Transverse colon (tissue), 4 donors: ENCODE results near the gene CADPS. TPM values are rescaled to one million over a fixed set of nuclear protein-coding genes. Genes with fewer than 3 reads are reported as not detected.

Source experiments
- DNase-seq: peaks from one replicate; pipeline ENCODE4 v3.0.0-alpha.2; 2019
- H3K27ac ChIP-seq, 4 donors: fragments of 200-600 bp; sonication (generic); 2 replicates each; pipeline ENCODE4 v1.5.1; 2016 to 2018; ENCODE audit warnings: inconsistent platforms in 4 of 4
- H3K27me3 ChIP-seq: fragments of 200-600 bp; sonication (generic); 2 replicates; pipeline ENCODE4 v1.5.1; 2017; ENCODE audit warnings: inconsistent platforms
- H3K36me3 ChIP-seq, 4 donors: fragments of 200-600 bp; sonication (generic); 2 replicates each; pipeline ENCODE4 v1.5.1; 2017 to 2019; ENCODE audit warnings: inconsistent platforms in 4 of 4
- H3K4me1 ChIP-seq, 4 donors: fragments of 200-600 bp; sonication (generic); 2 replicates each; pipeline ENCODE4 v1.5.1; 2017 to 2020; ENCODE audit warnings: inconsistent platforms in 4 of 4
- H3K4me3 ChIP-seq, 4 donors: fragments of 200-600 bp; sonication (generic); 1 replicate in 1 of 4; 2 replicates in 3 of 4; pipeline versions ENCODE4 v1.5.1 to v1.6.1; 2017 to 2019; ENCODE audit warnings: inconsistent platforms in 4 of 4
- H3K9me3 ChIP-seq, 2 donors: fragments of 200-600 bp; sonication (generic); 2 replicates each; pipeline ENCODE4 v1.5.1; 2017 to 2019; ENCODE audit warnings: inconsistent platforms in 2 of 2
- EP300 ChIP-seq: sonication (generic); formaldehyde crosslinking; IDR thresholded peaks from one replicate; pipeline ENCODE4 v1.6.1; 2017; ENCODE audit warnings: antibody characterized with exemption, low read depth
- POLR2A ChIP-seq: fragments of 450-650 bp; IDR thresholded peaks from one replicate; pipeline ENCODE4 v1.6.1; 2016; ENCODE audit warnings: antibody characterized with exemption, mild to moderate bottlenecking, moderate library complexity
- POLR2AphosphoS5 ChIP-seq, 3 donors: sonication (generic); formaldehyde crosslinking; IDR thresholded peaks; one replicate each; pipeline ENCODE4 v1.6.1; 2016; ENCODE audit warnings: antibody characterized with exemption in 3 of 3
- WGBS, 2 donors: methylation state at CpG; one replicate each; pipeline ENCODE4 v1.1.5; 2018; ENCODE audit warnings: low coverage in 1 of 2; 5-methylcytosine and 5-hydroxymethylcytosine counted together
- in situ Hi-C, 4 donors: fragments of 200-750 bp; cut with MboI; loops; one replicate each; pipeline versions ENCODE4 v1.15.0 to v1.15.1; 2017; ENCODE audit warnings: low sequenced_read_pairs in 3 of 4, low pct_ligation_motif_present in 1 of 4, low pct_unique_long_range_greater_than_20kb in 1 of 4
- intact Hi-C: fragments of 100-400 bp; cut with DNase I; formaldehyde crosslinking; loops from one replicate; pipeline ENCODE4 v1.15.1; 2023; ENCODE audit warnings: low total_unique reads
- total RNA-seq, 4 donors: library from RNA; depleted of rRNA; stranded (reverse); fragments of >200 nt; gene quantifications; one replicate each; pipeline ENCODE4 v1.1.0, GENCODE V29; 2016
- TF ChIP-seq, protein P1 (sequence below), 5 experiments: fragments of 200-600 bp in 3 of 5; fragments of 450-650 bp in 2 of 5; sonication (generic) in 3 of 5; IDR thresholded peaks; 1 replicate in 2 of 5; 2 replicates in 3 of 5; pipeline ENCODE4 v1.5.1; 2016 to 2017; ENCODE audit warnings: antibody characterized with exemption in 5 of 5, inconsistent platforms in 3 of 5, mild to moderate bottlenecking in 2 of 5, moderate library complexity in 1 of 5

The CADPS gene
- total RNA-seq, 4 donors from 2014 or later: 1.9 to 22.7 (median 8.9) TPM

- Histone ChIP-seq H3K27ac (no peak overlapping the region), H3K36me3 (no peaks in the 10 kb centered on the region), H3K9me3 (no peaks in the 10 kb centered on the region), H3K4me3 (no peak overlapping the region), H3K4me1 (no peaks in the 10 kb centered on the region), H3K27me3 (no peaks in the 10 kb centered on the region)
- intact Hi-C loops: no loop called here
- TF ChIP-seq POLR2A: no peak
- WGBS, 2 donors: 85 to 91% methylated on average over 1 of the region's 1 CpG
- DNase-seq: no peak
- in situ Hi-C loops: no loop called here
Measured at GRCh38 chr3:62539762-62540161, 335.5 kb downstream of the CADPS start.

DNA sequence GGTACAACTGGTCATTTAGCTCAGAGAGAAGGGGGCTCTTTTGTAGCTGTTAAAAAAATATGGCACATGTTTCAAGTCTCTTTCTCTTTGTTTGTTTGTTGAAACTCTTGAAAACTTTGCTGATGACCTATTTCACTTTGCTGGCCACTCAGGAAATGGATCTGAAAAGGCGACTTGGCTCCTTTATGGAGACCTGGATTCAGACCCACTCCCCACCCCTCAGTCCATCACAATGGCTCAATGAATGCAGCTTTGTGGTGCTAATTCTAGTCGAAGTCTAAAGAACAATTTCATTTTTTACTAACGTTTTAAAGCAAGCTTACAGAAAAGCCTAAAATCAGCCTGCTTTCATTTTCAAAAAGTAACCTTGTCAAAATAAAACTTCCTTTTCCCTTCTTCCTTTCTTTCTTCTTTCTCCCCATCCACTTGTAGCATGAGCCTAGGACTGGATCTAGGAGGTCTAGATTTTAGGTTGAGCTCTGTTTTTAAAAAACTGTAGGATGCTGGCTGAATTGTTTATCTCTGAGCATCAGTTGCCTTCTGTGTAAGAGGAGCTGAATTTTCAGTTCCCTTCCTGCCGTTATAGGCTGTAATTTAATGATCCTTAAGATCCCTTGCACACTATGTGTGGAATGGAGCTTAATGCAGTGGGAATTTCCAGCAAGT is 336.4 kb downstream of the CADPS start:
- Histone ChIP-seq H3K4me3 (no peak overlapping the region), H3K36me3 (no peaks in the 10 kb centered on the region), H3K27me3 (no peaks in the 10 kb centered on the region), H3K9me3 (no peaks in the 10 kb centered on the region), H3K4me1 (no peaks in the 10 kb centered on the region), H3K27ac (no peak overlapping the region)
- TF ChIP-seq POLR2A (no peak), EP300 (no peak), POLR2AphosphoS5 (IDR thresholded peaks at IDR 0.05) (no peak)
- TF ChIP-seq, protein P1, sequence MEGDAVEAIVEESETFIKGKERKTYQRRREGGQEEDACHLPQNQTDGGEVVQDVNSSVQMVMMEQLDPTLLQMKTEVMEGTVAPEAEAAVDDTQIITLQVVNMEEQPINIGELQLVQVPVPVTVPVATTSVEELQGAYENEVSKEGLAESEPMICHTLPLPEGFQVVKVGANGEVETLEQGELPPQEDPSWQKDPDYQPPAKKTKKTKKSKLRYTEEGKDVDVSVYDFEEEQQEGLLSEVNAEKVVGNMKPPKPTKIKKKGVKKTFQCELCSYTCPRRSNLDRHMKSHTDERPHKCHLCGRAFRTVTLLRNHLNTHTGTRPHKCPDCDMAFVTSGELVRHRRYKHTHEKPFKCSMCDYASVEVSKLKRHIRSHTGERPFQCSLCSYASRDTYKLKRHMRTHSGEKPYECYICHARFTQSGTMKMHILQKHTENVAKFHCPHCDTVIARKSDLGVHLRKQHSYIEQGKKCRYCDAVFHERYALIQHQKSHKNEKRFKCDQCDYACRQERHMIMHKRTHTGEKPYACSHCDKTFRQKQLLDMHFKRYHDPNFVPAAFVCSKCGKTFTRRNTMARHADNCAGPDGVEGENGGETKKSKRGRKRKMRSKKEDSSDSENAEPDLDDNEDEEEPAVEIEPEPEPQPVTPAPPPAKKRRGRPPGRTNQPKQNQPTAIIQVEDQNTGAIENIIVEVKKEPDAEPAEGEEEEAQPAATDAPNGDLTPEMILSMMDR (IDR thresholded peaks at IDR 0.05): no peak
- in situ Hi-C loops (no loop called here), intact Hi-C loops (no loop called here)
- no peak for DNase-seq
- 20 to 25% methylated on average over 4 of the region's 4 CpGs for WGBS, 2 donors

DNA sequence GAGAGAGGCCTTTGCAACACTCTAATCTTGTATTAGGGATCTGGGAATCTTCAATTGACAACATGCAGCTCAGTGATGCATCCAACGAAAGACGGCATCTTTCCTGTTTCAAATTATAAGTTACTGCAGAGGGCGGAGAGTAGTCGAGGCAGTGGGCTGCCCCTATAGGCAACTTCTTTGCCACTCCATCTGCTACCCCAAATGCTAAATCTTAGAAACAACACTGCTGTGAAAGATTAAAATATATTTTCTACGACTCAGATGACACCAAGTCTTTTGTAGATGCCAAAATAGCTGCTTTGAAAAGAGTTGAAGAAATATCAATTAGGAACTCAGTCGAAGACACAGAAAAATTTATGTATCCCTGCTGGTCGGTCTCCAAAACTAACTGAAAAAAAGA is 340.9 kb downstream of the CADPS start:
- Histone ChIP-seq H3K27me3 (no peaks in the 10 kb centered on the region), H3K4me3 (no peak overlapping the region), H3K4me1 (no peaks in the 10 kb centered on the region), H3K36me3 (no peaks in the 10 kb centered on the region), H3K9me3 (no peaks in the 10 kb centered on the region), H3K27ac (no peak overlapping the region)
- TF ChIP-seq, protein P1 (IDR thresholded peaks at IDR 0.05): no peak
- no peak for TF ChIP-seq EP300
- no peak for TF ChIP-seq POLR2A
- TF ChIP-seq POLR2AphosphoS5 (IDR thresholded peaks at IDR 0.05): no peak
- DNase-seq: no peak
- in situ Hi-C loops: no loop called here
- WGBS, 2 donors: 75 to 83% methylated on average over 7 of the region's 7 CpGs
- intact Hi-C loops: no loop called here

DNA sequence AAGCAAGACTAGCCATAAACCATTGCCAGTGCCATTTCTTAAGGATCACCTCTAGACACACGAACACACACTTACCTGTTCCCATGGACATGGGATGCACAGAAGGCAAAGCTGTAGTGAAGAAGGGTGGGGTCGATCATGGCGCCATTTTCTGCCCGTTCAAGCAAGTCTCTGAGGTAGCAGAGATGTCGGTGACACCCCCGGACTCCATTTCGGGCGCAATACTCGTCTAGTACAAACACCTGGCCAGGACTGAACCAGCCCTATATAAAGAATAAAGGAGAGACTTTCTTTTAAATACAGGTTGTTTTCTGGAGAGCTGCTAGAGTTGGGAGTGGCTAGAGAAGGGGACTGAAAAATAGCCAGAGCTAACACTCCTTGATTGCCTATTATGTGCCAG is 342.4 kb downstream of the CADPS start:
- Histone ChIP-seq H3K36me3 (no peaks in the 10 kb centered on the region), H3K9me3 (no peaks in the 10 kb centered on the region), H3K27me3 (no peaks in the 10 kb centered on the region), H3K4me3 (no peak overlapping the region), H3K27ac (no peak overlapping the region), H3K4me1 (no peaks in the 10 kb centered on the region)
- intact Hi-C loops: no loop called here
- DNase-seq: no peak
- 91% methylated on average over 9 of the region's 9 CpGs; no CpG with 5 or more reads in 1 of the 2 donors for WGBS, 2 donors
- in situ Hi-C loops: no loop called here
- TF ChIP-seq POLR2A (no peak), POLR2AphosphoS5 (IDR thresholded peaks at IDR 0.05) (no peak), EP300 (no peak)
- TF ChIP-seq, protein P1 (IDR thresholded peaks at IDR 0.05): no peak

DNA sequence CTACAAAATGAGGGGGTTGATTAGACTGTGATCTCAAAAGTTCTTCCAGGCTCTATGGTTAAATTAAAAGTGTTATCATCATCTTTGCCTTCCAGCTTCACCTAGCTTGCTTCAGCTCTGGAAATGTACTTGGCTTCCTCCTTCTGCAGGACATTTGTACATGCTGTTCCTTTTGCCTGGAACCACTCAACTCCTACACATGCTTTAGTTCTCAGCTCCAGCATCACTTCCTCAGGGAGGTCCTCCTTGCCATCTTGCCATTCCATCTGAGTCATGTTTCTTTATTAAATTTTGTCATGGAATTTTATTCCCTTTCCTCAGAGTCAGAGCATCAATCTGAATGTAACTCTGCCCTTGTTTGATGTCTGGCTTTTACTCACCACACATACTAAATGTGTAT is 343.2 kb downstream of the CADPS start:
- no peaks in the 10 kb centered on the region for H3K4me1 ChIP-seq
- in situ Hi-C loops: no loop called here
- no peak for DNase-seq
- intact Hi-C loops: no loop called here
- H3K36me3 ChIP-seq: no peaks in the 10 kb centered on the region
- no peaks in the 10 kb centered on the region for H3K9me3 ChIP-seq
- no peak overlapping the region for H3K4me3 ChIP-seq
- H3K27me3 ChIP-seq: no peaks in the 10 kb centered on the region
- no peak overlapping the region for H3K27ac ChIP-seq
- no peak for TF ChIP-seq POLR2A
- no peak for TF ChIP-seq POLR2AphosphoS5 (IDR thresholded peaks at IDR 0.05)
- TF ChIP-seq EP300: no peak
- TF ChIP-seq, protein P1 (IDR thresholded peaks at IDR 0.05): no peak
